ENCODE data around the gene TMEM271.

The TMEM271 gene

DNA sequence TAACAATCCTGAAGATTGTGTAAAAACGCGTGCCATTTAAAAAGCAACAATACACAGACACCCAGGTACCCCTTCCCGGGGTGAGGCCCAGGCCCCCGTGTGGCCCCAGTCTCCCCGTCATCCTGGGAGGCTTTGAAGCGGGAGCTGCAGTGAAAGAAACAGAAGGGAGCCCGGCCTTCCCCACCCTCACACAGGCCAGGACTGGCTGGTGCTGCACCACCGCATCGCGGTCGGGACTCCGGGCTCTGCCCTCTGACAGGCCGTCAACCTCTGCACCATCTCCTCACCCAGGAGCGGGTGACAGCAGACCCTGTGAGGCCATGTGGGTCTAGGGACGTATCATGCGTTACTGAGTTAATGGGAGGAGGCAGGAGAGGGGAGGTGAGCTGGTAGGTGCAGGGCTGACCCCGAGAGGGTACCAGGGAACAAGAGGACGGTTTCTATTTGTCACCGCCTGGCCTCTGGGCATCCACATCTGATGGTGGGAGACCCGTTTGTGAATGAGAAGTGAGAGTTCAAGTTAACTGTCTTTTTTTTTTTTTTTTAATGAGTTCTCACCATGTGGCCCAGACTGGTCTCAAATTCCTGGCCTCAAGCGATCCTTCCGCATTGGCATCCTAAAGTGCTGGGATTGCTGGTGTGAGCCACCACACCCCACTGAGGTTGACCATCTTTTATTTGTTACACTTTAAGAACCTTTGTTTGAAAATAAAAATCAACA, 49.7 kb downstream of the TMEM271 start:
- TF ChIP-seq, protein P1, sequence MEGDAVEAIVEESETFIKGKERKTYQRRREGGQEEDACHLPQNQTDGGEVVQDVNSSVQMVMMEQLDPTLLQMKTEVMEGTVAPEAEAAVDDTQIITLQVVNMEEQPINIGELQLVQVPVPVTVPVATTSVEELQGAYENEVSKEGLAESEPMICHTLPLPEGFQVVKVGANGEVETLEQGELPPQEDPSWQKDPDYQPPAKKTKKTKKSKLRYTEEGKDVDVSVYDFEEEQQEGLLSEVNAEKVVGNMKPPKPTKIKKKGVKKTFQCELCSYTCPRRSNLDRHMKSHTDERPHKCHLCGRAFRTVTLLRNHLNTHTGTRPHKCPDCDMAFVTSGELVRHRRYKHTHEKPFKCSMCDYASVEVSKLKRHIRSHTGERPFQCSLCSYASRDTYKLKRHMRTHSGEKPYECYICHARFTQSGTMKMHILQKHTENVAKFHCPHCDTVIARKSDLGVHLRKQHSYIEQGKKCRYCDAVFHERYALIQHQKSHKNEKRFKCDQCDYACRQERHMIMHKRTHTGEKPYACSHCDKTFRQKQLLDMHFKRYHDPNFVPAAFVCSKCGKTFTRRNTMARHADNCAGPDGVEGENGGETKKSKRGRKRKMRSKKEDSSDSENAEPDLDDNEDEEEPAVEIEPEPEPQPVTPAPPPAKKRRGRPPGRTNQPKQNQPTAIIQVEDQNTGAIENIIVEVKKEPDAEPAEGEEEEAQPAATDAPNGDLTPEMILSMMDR (IDR thresholded peaks at IDR 0.05; ENCODE audit: extremely low read depth, missing control alignments) = no peak

DNA sequence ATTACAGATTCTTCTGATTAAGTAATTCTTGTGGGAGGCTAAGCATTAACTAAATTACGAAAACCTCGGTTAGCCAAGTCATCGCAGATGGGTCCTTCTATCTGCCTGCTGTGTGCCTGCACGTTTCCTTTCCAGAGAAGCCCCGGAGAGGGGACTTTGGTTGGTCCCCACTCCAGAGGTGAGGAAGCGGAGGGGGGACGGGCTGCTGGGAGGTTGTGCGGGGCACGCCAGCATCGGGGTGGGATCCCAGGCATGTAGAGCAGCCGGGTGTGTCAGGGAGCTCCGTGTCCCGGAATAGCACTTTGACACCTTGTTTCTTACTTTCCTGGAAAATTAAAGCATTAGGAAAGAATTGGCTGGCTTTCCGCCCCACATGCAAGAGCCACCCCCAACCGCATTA, 50.4 kb downstream of the TMEM271 start:
- DNase-seq (ENCODE audit: low spot score) = no peak

More for the DNA sequence above, 49.7 kb downstream of the TMEM271 start:
- DNase-seq (ENCODE audit: low spot score) = no peak

DNA sequence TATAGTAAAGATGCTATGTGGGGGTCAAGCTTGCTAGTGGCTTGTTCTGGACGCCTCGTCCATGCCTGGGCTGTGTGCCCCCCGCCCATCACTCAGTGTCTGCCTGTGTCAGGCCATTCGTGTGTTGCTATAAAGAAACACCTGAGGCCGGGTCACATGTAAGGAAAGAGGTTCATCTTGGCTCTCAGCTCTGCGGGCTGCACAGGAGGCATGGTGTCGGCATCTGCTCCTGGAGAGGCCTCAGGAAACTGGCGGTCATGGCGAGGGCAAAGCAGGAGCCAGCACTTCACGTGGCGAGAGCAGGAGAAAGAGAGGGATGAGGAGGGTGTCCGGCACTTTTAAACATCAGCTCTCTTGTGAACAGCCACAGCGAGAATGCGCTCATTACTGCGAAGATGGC, 51.9 kb downstream of the TMEM271 start:
- TF ChIP-seq, protein P1 (IDR thresholded peaks at IDR 0.05; ENCODE audit: extremely low read depth, missing control alignments) = no peak
- DNase-seq (ENCODE audit: low spot score) = no peak

More for the DNA sequence above, 50.4 kb downstream of the TMEM271 start:
- TF ChIP-seq, protein P1 (IDR thresholded peaks at IDR 0.05; ENCODE audit: extremely low read depth, missing control alignments) = no peak

Data from GM20000 (cell line).